HG02884 (cell line): Measurements from ENCODE around the gene NUP98.
A peak's percentile ranks its signal among the peaks of the same experiment; 100 is the strongest.

Experiments used
- ATAC-seq: cut with Tn5 transposase; IDR thresholded peaks from one replicate; pipeline ENCODE4 v1.9.1; 2021; ENCODE audit warnings: mild to moderate bottlenecking, moderate library complexity; ENCODE audit not compliant: unreplicated experiment

NUP98 gene

GRCh38 chr11:3797329-3798090, at the start of gene NUP98:
Gene NUP98 (minus strand): TSS chr11:3797554. CDS start chr11:3782117, 15,437 bp downstream.
- peak; percentile 94 for ATAC-seq

- ATAC-seq: no peak
Observed at GRCh38 chr11:3845670-3846069, 48.3 kb upstream of the NUP98 start.

- ATAC-seq: no peak
Observed at GRCh38 chr11:3845246-3845645, 47.9 kb upstream of the NUP98 start.

DNA sequence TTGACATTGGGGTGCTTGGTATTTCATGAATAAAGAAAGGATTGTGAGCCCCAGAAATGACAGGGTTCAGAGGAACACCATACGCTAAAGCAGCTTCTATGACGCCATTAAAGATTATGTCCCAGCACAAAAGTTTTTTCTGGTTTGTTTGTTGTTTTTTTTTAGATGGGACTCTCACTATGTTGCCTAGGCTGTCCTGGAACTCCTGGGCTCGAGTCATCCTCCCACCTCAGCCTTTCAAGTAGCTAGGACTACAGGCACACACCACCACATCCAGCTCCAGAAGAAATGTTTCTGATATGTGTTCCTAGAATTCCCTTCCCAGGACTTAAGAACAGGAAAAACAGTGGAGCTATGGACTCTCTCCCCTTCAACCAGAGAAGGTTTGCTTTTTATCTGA, 46.0 kb upstream of the NUP98 start:
- ATAC-seq: no peak

DNA sequence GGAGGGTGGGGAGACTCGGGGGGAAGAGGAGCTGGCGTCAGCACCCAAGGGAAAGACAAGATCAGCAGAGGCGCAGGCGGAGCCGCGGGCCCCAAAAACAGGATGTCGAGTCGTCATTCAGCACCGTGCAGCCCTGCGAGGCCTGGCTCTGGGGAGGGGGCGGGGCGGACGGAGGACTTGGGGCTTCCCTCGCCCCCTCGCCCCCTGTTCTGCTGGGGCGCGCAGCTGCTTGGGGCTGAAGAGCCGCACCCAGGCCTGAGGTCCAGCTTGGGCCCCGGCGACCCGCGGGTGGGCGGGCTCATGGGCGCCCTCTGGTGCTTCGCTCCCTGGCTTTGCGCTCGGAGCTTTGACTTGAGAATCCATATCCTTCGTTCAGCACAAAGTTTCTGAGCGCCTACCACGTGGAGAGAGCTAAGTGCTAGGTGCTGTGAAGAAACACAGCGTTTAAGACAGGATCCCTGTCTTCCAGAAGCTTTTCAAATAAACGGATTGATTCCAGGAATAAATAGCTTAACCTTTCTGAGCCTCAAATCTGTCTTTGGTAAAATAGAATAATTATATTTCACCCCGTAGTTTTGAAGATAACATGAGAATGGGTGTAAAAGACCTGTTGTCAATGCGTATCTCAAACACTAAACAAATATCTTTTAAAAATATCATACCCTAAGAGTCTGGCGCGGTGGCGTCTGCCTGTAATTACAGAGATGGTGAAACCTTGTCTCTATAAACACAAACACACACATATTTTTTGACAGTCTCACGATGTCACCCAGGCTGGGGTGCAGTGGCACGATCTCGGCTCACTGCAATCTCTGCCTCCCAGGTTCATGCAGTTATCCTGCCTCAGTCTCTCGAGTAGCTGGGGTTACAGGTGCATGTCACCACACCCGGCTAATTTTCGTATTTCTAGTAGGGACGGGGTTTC, 44.3 kb upstream of the NUP98 start:
- ATAC-seq: peak; percentile 50

GRCh38 chr11:3840870-3841425, 43.6 kb upstream of the NUP98 start, which contains the start of gene RHOG:
Gene RHOG (minus strand): TSS chr11:3840959. CDS start chr11:3828138, 12,821 bp downstream.
- peak; percentile 40 for ATAC-seq

GRCh38 chr11:3840004-3840869, 42.9 kb upstream of the NUP98 start:
- ATAC-seq: no peak

GRCh38 chr11:3838504-3838903, 41.1 kb upstream of the NUP98 start:
- ATAC-seq: no peak

DNA sequence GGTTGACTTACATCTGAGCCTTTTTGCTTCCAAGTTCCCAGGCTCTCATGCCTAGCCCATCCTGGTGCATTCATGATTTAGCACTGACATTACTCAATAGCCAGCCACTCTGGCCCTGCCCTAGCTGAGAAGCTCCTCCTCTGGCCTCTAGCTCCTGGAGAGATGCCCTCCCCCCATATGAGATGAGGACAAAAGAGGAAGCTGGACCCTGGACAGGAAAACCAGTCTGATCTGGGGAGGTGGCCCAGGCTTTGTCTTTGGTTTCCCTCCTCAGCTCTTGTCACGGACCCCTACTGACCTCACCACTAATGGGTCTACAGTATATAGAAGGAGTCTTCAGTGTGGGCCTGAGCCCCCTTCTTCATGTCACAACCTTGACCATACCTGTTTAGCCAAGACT, 40.4 kb upstream of the NUP98 start:
- no peak for ATAC-seq

- no peak for ATAC-seq
Observed at GRCh38 chr11:3836903-3837302, 39.5 kb upstream of the NUP98 start.

GRCh38 chr11:3835751-3836150, 38.4 kb upstream of the NUP98 start:
- no peak for ATAC-seq

DNA sequence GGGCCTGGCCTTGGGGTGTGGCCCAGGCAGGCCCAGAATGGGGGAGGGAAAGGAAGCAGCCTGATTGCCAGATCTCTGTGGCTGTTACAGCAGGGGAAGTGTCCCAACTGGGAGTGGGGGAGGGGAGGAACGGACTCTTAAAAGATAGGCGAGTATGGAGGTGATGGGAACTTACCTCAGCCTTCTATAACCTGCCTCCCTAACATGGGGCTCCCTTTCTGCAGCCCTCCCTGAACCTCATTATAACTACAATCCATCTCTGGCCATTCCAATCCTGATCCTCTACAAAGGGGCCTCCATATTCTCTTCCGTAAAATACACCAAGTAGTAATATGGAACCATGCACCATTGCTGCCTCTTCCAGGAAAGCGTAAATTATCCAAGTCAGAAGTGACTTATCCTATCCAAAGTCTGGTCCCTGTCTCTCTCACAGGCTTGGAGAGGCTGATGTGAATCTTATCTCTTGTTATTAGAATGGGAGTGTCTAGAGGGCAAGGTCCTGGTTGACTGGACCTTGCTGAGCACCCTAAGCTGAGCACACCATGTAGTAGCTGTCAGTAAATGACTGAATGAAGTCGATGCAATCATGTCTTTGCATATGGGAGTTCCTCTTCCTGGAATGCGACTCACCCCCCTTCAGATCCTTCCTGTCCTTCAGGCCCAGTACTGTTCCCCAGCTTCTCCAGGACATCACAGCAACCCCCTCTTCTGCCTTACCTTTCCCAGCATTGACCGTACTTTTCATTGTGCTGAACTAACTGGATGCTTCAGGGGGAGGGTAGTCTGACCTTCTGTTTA, 37.5 kb upstream of the NUP98 start:
- ATAC-seq: no peak

DNA sequence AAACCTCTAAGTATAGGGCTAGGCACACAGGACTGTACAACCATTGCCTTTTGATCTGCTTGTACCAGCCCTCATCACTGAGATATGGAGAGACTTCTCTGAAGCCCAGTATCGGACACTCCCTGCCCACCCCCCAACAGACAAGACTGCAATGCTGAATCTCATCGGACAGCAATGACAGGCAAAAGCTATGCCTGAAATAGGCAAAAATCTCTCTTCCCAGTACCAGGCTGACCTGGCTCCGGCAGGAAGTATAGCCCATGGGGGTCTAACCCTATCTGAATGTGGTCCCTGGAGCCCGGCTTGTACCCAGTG, 37.0 kb upstream of the NUP98 start:
- no peak for ATAC-seq

GRCh38 chr11:3833449-3833848, 36.1 kb upstream of the NUP98 start:
- no peak for ATAC-seq

- ATAC-seq: no peak
Observed at GRCh38 chr11:3832816-3833215, 35.5 kb upstream of the NUP98 start.

- no peak for ATAC-seq
Observed at GRCh38 chr11:3831378-3832239, 34.3 kb upstream of the NUP98 start.

DNA sequence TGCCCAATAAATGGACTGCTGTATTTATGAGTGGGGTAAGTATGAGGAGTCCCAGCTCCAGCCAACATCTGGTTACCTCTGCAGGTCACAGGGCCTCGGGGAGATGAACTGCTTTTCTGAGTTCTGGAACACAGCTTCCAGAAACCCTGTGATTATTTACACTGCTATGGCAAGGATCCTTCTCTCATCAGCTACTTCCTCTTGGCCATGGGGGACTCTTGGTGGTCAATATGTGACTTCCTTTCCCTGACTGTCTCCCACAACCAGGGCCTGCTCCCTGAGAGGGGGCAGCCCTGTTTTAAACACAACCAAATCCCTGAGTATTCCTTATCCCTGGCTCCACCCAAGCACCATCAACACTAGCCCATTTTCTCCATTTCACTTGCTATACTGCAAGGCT, 33.4 kb upstream of the NUP98 start:
- no peak for ATAC-seq

GRCh38 chr11:3830088-3830487, 32.7 kb upstream of the NUP98 start:
- ATAC-seq: no peak
